Transverse colon (tissue), 4 donors: Measurements from ENCODE around the gene PPP6C. TPM values are rescaled to one million over a fixed set of nuclear protein-coding genes. Genes with fewer than 3 reads are reported as not detected.
"Not testable (repeated sequence)": the region's sequence is repeated elsewhere in the genome, so short reads cannot be mapped to it uniquely, and the experiment has no call there.

Source experiments
- DNase-seq: peaks from one replicate; pipeline ENCODE4 v3.0.0-alpha.2; 2019
- H3K27ac ChIP-seq, 4 donors: fragments of 200-600 bp; sonication (generic); 2 replicates each; pipeline ENCODE4 v1.5.1; 2016 to 2018; ENCODE audit warnings: inconsistent platforms in 4 of 4
- H3K27me3 ChIP-seq: fragments of 200-600 bp; sonication (generic); 2 replicates; pipeline ENCODE4 v1.5.1; 2017; ENCODE audit warnings: inconsistent platforms
- H3K36me3 ChIP-seq, 4 donors: fragments of 200-600 bp; sonication (generic); 2 replicates each; pipeline ENCODE4 v1.5.1; 2017 to 2019; ENCODE audit warnings: inconsistent platforms in 4 of 4
- H3K4me1 ChIP-seq, 4 donors: fragments of 200-600 bp; sonication (generic); 2 replicates each; pipeline ENCODE4 v1.5.1; 2017 to 2020; ENCODE audit warnings: inconsistent platforms in 4 of 4
- H3K4me3 ChIP-seq, 4 donors: fragments of 200-600 bp; sonication (generic); 1 replicate in 1 of 4; 2 replicates in 3 of 4; pipeline versions ENCODE4 v1.5.1 to v1.6.1; 2017 to 2019; ENCODE audit warnings: inconsistent platforms in 4 of 4
- H3K9me3 ChIP-seq, 2 donors: fragments of 200-600 bp; sonication (generic); 2 replicates each; pipeline ENCODE4 v1.5.1; 2017 to 2019; ENCODE audit warnings: inconsistent platforms in 2 of 2
- CTCF ChIP-seq, 5 experiments: fragments of 200-600 bp in 3 of 5; fragments of 450-650 bp in 2 of 5; sonication (generic) in 3 of 5; IDR thresholded peaks; 1 replicate in 2 of 5; 2 replicates in 3 of 5; pipeline ENCODE4 v1.5.1; 2016 to 2017; ENCODE audit warnings: antibody characterized with exemption in 5 of 5, inconsistent platforms in 3 of 5, mild to moderate bottlenecking in 2 of 5, moderate library complexity in 1 of 5
- EP300 ChIP-seq: sonication (generic); formaldehyde crosslinking; IDR thresholded peaks from one replicate; pipeline ENCODE4 v1.6.1; 2017; ENCODE audit warnings: antibody characterized with exemption, low read depth
- POLR2A ChIP-seq: fragments of 450-650 bp; IDR thresholded peaks from one replicate; pipeline ENCODE4 v1.6.1; 2016; ENCODE audit warnings: antibody characterized with exemption, mild to moderate bottlenecking, moderate library complexity
- POLR2AphosphoS5 ChIP-seq, 3 donors: sonication (generic); formaldehyde crosslinking; IDR thresholded peaks; one replicate each; pipeline ENCODE4 v1.6.1; 2016; ENCODE audit warnings: antibody characterized with exemption in 3 of 3
- WGBS, 2 donors: methylation state at CpG; one replicate each; pipeline ENCODE4 v1.1.5; 2018; ENCODE audit warnings: low coverage in 1 of 2; 5-methylcytosine and 5-hydroxymethylcytosine counted together
- in situ Hi-C, 4 donors: fragments of 200-750 bp; cut with MboI; loops; one replicate each; pipeline versions ENCODE4 v1.15.0 to v1.15.1; 2017; ENCODE audit warnings: low sequenced_read_pairs in 3 of 4, low pct_ligation_motif_present in 1 of 4, low pct_unique_long_range_greater_than_20kb in 1 of 4
- intact Hi-C: fragments of 100-400 bp; cut with DNase I; formaldehyde crosslinking; loops from one replicate; pipeline ENCODE4 v1.15.1; 2023; ENCODE audit warnings: low total_unique reads
- total RNA-seq, 4 donors: library from RNA; depleted of rRNA; stranded (reverse); fragments of >200 nt; gene quantifications; one replicate each; pipeline ENCODE4 v1.1.0, GENCODE V29; 2016

The PPP6C gene
- total RNA-seq, 4 donors from 2014 or later = 15.1 to 34.7 (median 29.9) TPM

GRCh38 chr9:125110464-125110863, 79.1 kb downstream of the PPP6C start:
- WGBS, 2 donors = 94 to 100% methylated on average over 1 to 2 of the region's 2 CpGs
- Histone ChIP-seq H3K27ac (no peak overlapping the region), H3K4me3 (no peak overlapping the region), H3K9me3 (peaks cover 0 to 3% of the 10 kb centered on the region in 2 donors), H3K27me3 (no peaks in the 10 kb centered on the region), H3K4me1 (peaks cover 0 to 3% (median 0%) of the 10 kb centered on the region in 4 donors), H3K36me3 (no peaks in the 10 kb centered on the region)
- DNase-seq = no peak
- in situ Hi-C loops (no loop called here), intact Hi-C loops (no loop called here)
- TF ChIP-seq POLR2AphosphoS5 (IDR thresholded peaks at IDR 0.05) (no peak), EP300 (no peak), POLR2A (no peak), CTCF (IDR thresholded peaks at IDR 0.05) (no peak)

GRCh38 chr9:125108541-125108940, 81.1 kb downstream of the PPP6C start:
- in situ Hi-C loops = not testable (repeated sequence)

GRCh38 chr9:125106285-125106893, 83.2 kb downstream of the PPP6C start:
- H3K4me3 ChIP-seq = no peak overlapping the region
- H3K4me1 ChIP-seq = peaks cover 0 to 3% (median 0%) of the 10 kb centered on the region in 4 donors
- no peak for DNase-seq
- no peaks in the 10 kb centered on the region for H3K9me3 ChIP-seq
- in situ Hi-C loops (no loop called here), intact Hi-C loops (no loop called here)
- TF ChIP-seq EP300 (no peak), POLR2AphosphoS5 (IDR thresholded peaks at IDR 0.05) (no peak), CTCF (IDR thresholded peaks at IDR 0.05) (no peak), POLR2A (no peak)
- H3K36me3 ChIP-seq = no peaks in the 10 kb centered on the region
- no peaks in the 10 kb centered on the region for H3K27me3 ChIP-seq
- H3K27ac ChIP-seq = no peak overlapping the region

More at GRCh38 chr9:125108541-125108940, 81.1 kb downstream of the PPP6C start:
- intact Hi-C loops, H3K9me3 ChIP-seq, H3K4me3 ChIP-seq, H3K36me3 ChIP-seq, H3K27me3 ChIP-seq, H3K4me1 ChIP-seq, H3K27ac ChIP-seq, DNase-seq: not testable (repeated sequence)
- 95% methylated on average over 14 of the region's 33 CpGs; no CpG with 5 or more reads in 1 of the 2 donors for WGBS, 2 donors

- no peak overlapping the region for H3K27ac ChIP-seq
- H3K27me3 ChIP-seq = no peaks in the 10 kb centered on the region
- in situ Hi-C loops (no loop called here), intact Hi-C loops (no loop called here)
- no peaks in the 10 kb centered on the region for H3K36me3 ChIP-seq
- H3K4me3 ChIP-seq = no peak overlapping the region
- peaks cover 0 to 3% (median 0%) of the 10 kb centered on the region in 4 donors for H3K4me1 ChIP-seq
- TF ChIP-seq EP300 (no peak), CTCF (IDR thresholded peaks at IDR 0.05) (no peak), POLR2AphosphoS5 (IDR thresholded peaks at IDR 0.05) (no peak), POLR2A (no peak)
- H3K9me3 ChIP-seq = no peaks in the 10 kb centered on the region
- no peak for DNase-seq
- 67 to 78% methylated on average over 3 of the region's 3 CpGs for WGBS, 2 donors
Measured at GRCh38 chr9:125103770-125104460, 85.7 kb downstream of the PPP6C start.
